Measurements from ENCODE around the gene CEP78.
"Not testable (repeated sequence)": the region's sequence is repeated elsewhere in the genome, so short reads cannot be mapped to it uniquely, and the experiment has no call there.

The CEP78 gene

DNA sequence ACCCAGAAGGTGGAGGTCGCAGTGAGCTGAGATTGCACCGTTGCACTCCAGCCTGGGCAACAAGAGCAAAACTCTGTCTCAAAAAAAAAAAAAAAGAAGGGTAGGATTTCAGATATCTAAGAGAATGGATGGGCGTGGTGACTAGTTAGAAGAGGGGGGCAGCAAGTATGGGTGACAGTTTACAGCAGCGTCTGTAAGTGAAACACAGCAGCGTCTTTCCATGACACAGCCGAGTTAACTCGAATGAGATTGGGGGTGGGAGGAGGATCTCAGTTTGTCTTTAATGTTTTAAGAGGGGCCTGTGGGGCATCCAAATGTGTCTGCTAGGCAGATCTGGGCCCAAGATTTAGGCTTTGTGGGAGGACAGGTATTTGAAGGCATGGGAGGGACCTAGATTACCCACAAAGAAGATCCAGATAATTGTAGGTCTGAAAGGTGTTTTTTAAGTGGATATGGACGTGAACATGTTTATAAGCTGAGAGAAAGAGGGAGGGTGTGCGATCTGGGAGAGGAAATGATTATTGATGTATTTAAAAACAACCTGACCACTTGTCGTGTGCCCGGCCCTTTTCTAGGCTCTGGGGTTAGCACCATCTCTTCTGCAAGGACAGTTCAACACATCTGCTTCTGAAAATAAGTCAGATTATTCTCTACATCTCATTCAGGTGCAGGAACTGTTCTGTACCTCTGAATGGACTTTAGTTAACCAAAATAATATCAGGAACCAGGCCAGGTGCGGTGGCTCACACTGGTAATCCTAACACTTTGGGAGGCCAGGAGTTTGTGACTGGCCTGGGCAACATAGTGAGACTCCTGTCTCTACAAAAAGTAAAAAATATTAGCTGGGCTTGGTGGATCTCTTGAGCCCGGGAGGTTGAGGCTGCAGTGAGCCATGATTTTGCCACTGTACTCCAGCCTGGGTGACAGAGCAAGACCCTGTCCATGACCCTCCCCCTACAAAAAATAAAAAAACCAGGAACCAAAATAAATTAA, 2.5 kb downstream of the CEP78 start:
- no peak for DNase-seq

- DNase-seq = no peak
Measured at GRCh38 chr9:78239506-78239905, 3.6 kb downstream of the CEP78 start.

DNA sequence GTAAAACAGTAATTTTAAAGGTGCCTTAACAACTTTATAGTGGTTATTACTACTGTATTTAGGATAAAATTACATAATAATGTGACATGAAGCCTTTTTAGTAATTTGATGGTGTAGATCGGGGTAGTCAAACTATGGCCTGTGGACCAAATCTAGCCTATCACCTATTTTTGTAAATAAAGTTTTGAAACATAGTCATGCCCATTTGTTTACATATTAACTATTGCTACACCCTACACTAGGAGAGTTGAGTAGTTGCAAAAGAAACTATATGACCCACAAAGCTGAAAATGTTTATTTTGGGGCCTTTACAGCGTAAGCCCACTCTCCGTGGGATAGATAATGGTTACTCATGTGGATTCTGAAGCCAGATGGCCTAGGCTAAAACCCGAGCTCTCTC, 6.2 kb downstream of the CEP78 start:
- DNase-seq = no peak

GRCh38 chr9:78243130-78243529, 7.3 kb downstream of the CEP78 start:
- no peak for DNase-seq

- DNase-seq = no peak
Measured at GRCh38 chr9:78245401-78245800, 9.5 kb downstream of the CEP78 start.

- DNase-seq = no peak
Measured at GRCh38 chr9:78248635-78249034, 12.8 kb downstream of the CEP78 start.

DNA sequence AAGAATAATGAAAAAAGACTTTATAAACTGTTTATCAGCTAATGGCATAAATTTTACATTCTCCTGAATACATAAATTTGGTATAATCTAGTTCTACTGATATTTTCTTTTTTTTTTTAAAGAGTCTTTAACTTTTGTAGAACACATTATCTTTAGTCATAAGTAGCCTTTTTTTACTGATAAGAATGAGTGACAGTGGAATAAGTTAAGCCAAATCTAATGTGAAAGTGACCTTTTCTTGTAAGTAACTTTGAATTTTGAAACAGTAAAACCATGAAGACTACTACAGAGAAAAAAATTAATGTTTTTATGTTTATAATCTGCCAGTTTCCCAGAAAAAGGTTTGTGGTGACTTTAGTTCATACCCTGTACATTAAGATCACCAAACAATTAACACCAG, 13.7 kb downstream of the CEP78 start:
- DNase-seq = no peak

DNA sequence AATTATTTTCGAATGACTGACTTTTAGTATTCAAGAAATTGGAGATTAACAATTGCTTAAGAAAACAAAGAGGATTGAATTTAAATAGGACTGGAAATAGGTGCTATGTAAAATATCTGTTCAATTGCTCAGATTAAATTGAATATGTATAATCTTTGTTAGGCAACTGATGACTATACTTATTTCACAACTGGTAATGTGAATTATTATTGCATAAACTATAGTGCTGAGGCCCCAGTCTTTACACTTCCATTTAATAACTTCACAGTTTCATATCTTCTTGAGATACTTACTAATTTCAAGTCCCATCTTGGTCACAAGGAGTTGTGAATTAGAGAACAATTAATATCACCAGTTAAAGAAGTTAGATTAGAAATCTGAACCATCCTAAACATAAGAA, 16.7 kb downstream of the CEP78 start:
- no peak for DNase-seq

GRCh38 chr9:78253285-78253684, 17.4 kb downstream of the CEP78 start:
- no peak for DNase-seq

GRCh38 chr9:78261403-78262001, 25.6 kb downstream of the CEP78 start:
- no peak for DNase-seq

DNA sequence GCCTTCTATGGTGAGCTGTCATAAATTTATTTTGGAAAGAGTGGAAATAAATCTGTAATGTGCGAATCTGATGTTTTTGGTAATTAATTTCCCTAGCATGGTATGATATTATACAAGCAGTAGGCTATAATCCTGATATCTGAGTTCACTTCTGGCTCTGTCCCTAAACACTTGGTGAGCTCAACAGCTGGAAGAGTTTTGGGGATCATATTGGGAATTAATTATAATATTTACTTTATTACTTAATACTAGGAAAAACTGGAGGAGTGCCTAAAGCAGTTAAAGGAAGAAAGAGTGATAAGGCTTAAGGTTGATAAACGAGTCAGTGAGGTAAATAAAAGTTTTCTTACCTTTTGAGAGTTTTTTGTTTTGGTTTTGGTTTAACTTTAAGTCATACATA, 26.8 kb downstream of the CEP78 start:
- no peak for DNase-seq

DNA sequence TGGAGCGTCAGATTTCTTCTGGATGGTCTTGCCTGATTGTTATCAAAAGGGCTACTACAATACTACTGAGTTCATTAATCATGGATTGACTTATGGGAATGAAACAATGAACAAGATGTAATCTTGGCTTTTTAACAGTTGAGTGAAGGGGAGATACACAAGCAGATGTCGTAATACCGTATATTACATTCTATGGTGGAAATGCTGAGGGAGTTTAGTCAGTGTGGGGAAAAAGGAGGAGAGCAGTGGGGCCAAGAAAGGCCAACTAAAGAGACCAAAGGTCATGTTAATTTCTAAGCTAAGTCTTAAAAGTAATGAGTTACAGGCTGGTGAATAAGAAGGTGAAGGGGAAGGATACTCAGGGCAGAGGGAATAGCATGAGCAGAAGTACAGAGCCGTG, 32.0 kb downstream of the CEP78 start:
- no peak for DNase-seq

DNA sequence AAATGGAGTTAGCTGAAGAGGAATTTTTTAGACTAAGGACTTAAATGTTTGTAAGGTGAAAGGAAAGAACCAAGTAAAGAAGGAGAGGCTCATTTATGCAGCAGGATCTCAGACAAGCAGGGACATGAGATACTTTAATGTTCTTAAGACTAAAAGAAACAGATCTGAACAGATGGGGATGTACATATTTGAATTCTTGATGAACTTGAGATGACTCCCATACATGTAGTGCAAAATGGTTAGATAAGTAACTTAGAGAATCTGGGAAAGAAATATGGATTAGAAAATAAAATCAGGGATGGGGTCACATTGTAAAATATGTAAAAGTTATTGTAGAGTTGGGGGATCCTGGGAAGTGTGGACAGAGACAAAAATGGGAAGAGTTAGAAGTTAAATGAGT, 33.9 kb downstream of the CEP78 start:
- DNase-seq = no peak

- DNase-seq = no peak
Measured at GRCh38 chr9:78272307-78272706, 36.4 kb downstream of the CEP78 start.

- DNase-seq = no peak
Measured at GRCh38 chr9:78273761-78274160, 37.9 kb downstream of the CEP78 start.

DNA sequence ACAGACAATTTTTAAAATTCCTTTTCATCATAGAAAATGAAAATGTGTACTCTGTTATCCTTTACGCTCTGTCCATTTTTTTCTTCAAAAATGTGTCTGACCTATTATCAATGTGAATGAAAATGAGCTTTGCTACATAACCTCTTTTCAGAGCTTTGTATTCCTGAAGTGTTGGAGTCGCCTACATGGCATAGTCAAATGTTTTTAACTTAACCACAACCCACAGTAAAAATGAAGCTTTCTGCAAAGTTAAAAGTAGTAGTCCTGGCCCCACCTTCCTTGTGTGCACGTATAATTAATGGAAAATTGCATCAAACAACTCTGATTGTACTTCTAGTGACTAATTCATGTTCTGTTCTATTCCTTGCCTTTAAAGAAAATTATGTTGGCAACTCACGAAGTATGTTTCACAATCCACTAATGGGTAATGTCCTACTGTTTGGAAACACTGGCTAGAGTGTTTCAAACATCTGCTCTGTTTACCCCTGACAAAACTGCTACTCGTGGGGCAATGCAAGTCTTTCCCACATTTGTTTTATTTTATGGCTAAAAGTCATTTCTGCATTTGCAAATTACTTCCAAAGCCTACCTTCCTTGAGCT, 42.4 kb downstream of the CEP78 start:
- DNase-seq = no peak

DNA sequence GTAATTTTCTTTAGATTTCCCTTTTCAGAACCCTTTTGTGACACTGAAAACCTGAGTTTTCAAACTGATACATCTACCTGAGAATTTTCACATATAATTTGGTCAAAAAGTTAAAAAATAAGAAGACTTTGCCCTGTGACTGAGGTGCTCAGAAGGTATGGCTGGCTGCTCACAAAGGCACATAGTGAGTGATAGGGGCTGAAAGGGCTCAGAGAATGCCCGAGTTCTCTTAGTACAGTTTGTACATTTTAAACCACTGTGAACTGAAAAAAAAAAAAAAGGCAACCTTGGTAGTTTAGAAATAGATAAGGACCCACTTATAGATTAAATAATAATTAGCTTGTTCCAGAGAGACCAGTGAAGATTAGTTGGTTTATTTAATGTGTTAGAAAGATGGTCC, 42.9 kb downstream of the CEP78 start:
- DNase-seq = no peak

- DNase-seq = no peak
Measured at GRCh38 chr9:78280982-78281668, 45.2 kb downstream of the CEP78 start.

GRCh38 chr9:78284181-78284580, 48.3 kb downstream of the CEP78 start:
- DNase-seq = not testable (repeated sequence)

DNA sequence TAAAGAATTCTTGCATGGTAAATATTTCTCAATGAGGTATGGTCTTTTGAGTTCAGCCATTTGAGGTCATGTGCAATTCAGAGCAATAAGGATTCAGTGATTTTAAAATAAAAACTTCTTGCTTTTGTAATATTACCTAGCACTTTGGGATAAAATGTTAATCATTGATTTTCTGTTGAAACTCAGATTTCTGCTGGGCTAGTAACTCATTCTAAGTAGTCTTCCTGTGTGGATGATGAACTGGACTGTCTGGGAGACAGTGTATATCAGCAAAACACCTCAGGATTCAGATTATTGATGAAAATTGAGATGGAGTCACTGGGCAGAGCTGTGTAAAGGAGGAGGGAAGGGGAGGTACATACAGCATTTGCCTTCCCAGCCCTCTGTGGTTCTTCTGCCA, 50.2 kb downstream of the CEP78 start:
- DNase-seq = no peak

DNA sequence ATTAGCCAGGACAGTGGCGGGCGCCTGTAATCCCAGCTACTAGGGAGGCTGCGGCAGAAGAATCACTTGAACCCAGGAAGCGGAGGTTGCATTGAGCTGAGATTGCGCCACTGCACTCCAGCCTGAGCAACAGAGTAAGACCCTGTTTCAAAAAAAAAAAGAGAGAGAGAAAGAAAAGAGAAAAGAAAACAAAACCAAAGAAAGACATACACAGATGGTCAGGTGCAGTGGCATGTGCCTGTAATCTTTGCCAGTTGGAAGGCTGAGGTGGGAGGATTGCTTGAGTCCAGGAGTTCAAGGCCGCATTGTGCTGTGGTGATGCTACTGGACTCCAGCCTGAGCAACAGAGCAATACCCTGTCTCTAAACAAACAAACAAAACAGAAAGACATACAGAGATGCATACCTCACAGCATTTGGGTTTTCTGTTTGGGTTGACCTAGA, 51.1 kb downstream of the CEP78 start:
- DNase-seq = no peak

GRCh38 chr9:78288214-78288892, 52.5 kb downstream of the CEP78 start:
- DNase-seq = no peak

DNA sequence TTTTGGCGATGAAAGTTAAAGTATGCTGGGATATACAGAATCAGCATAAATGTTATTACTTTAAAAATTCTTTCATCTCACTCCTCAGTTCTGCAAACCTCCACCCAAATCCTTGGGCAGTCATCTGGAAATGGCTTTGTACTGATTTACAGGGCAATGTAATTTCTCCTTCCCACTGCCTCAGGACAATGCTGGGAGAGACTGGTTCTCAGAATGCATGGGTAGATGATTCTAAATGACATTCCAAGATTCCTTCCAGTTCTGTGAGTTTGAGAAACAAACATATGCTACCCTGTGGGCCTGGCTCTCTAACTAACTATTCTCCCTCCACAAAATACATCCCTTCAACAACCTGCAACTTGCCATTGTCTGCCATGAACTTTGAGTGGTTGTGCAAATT, 53.6 kb downstream of the CEP78 start:
- DNase-seq = no peak

Data from activated CD4-positive, alpha-beta T cell treated with anti-CD3 and anti-CD28 coated beads for 48 hours (primary cell).